NB4 (cell line): ENCODE results near the gene WDR76.

ENCODE experiments used
- CTCF ChIP-seq: IDR thresholded peaks from one replicate; pipeline ENCODE4 v1.5.1; 2012; ENCODE audit warnings: low read depth, low read length
- MYC ChIP-seq: IDR thresholded peaks from 2 replicates; pipeline ENCODE4 v1.6.1; 2011; ENCODE audit warnings: low read depth, low read length
- POLR2A ChIP-seq: IDR thresholded peaks from 2 replicates; pipeline ENCODE4 v1.6.1; 2011; ENCODE audit warnings: mild to moderate bottlenecking; ENCODE audit not compliant: insufficient read length; ENCODE audit errors: extremely low read depth

- TF ChIP-seq CTCF (no peak), POLR2A (no peak), MYC (no peak)
Observed at GRCh38 chr15:43795197-43795596, 31.6 kb upstream of the WDR76 start.
